ENCODE measurements around the gene WNT7B. TPM values are rescaled to one million over a fixed set of nuclear protein-coding genes. Genes with fewer than 3 reads are reported as not detected.

Gene WNT7B
- total RNA-seq, 1 experiment from 2014 or later, result 5.6 TPM

DNA sequence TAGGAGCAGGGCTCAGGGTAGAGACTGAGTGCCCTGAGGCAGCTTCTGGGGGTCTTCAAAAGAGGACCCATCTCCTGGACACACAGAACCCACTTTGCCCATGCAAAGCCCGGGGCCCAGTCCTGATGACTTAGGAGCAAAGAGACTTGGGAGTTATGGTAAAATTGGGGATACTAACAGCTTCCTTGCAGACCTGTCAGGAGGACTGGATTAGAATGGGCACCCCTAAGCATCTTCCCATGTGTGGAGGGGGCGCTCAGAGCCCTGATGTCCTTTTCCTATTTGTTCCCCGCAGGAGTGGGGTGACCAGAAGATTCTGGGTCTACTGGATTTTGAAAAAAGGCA lies 100.0 kb downstream of the WNT7B start:
- Histone ChIP-seq H3K27me3 (no peaks in the 10 kb centered on the region), H3K9me3 (peaks cover 20% of the 10 kb centered on the region), H3K36me3 (no peaks in the 10 kb centered on the region; the same call in 1 of the 2 replicates), H3K4me3 (no peak overlapping the region)
- no peak for DNase-seq

DNA sequence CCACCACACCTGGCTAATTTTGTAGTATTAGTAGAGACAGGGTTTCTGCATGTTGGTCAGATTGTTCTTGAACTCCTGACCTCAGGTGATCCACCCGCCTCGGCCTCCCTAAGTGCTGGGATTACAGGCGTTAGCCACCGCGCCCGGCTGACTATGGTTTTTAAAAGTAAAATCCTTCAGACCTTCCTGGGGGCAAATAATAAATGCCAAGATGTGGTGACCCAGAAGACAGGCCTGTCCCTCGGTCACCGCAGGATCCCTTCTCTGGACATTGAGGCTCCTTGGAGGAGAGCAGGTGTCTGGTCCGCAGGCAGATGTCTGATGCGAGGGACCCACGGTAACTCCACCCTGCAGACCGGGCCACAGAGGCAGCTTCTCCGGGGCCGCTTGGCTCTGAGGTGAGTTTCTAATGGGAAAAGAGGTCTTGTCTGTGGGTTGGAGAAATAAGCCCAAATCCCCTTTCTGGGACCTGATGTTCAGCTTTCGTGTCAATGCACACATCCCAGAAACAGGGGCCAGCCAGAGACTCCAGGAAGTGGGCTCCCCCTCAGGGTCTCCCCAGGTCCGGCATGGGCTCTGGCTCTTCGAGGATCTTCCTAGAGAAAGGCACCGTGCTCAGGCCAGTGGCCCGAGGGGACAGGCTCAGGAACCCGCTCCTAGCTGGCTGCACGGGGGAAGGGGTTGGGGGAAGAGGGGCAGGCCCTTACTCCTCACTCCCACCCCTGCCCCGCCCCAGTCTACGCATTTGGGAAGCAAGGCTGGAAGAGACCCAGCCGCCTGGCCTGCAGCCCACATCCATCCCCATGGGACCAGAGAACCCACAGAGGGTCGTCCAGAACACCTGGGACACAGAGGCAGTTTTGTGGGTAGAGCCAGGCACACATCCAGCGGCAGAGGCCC lies 100.6 kb downstream of the WNT7B start:
- H3K36me3 ChIP-seq, result no peaks in the 10 kb centered on the region; the same call in 1 of the 2 replicates
- no peaks in the 10 kb centered on the region for H3K27me3 ChIP-seq
- no peak for DNase-seq
- H3K4me3 ChIP-seq, result no peak overlapping the region
- peaks cover 20% of the 10 kb centered on the region for H3K9me3 ChIP-seq

DNA sequence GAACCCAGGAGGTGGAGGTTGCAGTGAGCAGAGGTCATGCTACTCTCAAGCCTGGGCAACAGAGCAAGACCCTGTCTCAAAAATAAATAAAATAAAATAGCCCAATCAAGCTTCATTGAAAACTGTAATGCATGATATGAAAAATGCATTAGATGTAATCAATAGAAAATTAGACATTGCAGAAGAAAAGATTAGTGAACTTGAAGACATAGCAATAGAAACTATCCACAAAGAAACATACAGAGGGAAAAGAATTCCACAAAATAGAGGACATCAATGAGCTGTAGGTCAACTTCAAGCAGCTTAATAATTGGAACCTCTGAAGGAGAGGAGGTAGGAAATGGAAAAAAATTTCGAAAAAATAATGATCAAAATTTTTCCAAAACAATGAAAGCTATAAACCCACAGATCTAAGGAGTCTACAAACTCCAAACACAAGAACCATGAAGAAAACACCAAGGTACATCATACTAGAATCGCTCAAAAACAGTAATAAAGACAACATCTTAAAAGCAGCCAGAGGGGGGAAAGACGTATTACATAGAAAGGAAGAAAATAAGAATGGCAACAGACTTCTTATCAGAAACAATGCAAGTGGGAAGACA lies 104.2 kb downstream of the WNT7B start:
- no peaks in the 10 kb centered on the region; the same call in 1 of the 2 replicates for H3K36me3 ChIP-seq
- no peak for DNase-seq
- no peaks in the 10 kb centered on the region for H3K27me3 ChIP-seq
- no peak overlapping the region for H3K4me3 ChIP-seq
- peaks cover 20% of the 10 kb centered on the region for H3K9me3 ChIP-seq

DNA sequence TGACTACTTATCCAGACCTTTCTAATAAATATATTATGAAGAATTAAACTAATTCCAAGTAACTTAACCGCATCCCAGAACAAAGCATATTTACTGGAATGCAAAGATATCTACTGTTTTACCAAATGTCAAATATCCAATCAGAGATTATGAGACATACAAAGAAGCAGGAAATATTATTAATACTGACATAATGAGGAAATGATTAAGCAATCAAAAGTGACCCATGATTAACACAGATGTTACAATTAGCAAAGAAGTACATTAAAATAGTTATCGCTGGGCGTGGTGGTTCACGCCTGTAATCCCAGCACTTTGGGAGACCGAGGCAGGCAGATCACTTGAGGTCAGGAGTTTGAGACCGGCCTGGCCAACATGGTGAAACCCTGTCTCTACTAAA lies 105.2 kb downstream of the WNT7B start:
- no peaks in the 10 kb centered on the region; the same call in 1 of the 2 replicates for H3K36me3 ChIP-seq
- DNase-seq, result no peak
- no peaks in the 10 kb centered on the region for H3K27me3 ChIP-seq
- H3K4me3 ChIP-seq, result no peak overlapping the region
- H3K9me3 ChIP-seq, result peaks cover 20% of the 10 kb centered on the region

Other genes with a start within 250 kb of the WNT7B start
- gene PPARA, start 173.4 kb upstream of the WNT7B start, total RNA-seq (2014; rRNA removed; shearing (Covaris generic); ENCODE audit: low replicate concordance), result 1.9 and 3.6 TPM in 2 replicates